GM18867 (cell line): ENCODE results near the gene MLNR.

ENCODE experiments used
- ATAC-seq: cut with Tn5 transposase; IDR thresholded peaks from one replicate; pipeline ENCODE4 v1.9.1; 2021; ENCODE audit warnings: mild to moderate bottlenecking, moderate library complexity; ENCODE audit not compliant: unreplicated experiment

MLNR gene, protein sequence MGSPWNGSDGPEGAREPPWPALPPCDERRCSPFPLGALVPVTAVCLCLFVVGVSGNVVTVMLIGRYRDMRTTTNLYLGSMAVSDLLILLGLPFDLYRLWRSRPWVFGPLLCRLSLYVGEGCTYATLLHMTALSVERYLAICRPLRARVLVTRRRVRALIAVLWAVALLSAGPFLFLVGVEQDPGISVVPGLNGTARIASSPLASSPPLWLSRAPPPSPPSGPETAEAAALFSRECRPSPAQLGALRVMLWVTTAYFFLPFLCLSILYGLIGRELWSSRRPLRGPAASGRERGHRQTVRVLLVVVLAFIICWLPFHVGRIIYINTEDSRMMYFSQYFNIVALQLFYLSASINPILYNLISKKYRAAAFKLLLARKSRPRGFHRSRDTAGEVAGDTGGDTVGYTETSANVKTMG

DNA sequence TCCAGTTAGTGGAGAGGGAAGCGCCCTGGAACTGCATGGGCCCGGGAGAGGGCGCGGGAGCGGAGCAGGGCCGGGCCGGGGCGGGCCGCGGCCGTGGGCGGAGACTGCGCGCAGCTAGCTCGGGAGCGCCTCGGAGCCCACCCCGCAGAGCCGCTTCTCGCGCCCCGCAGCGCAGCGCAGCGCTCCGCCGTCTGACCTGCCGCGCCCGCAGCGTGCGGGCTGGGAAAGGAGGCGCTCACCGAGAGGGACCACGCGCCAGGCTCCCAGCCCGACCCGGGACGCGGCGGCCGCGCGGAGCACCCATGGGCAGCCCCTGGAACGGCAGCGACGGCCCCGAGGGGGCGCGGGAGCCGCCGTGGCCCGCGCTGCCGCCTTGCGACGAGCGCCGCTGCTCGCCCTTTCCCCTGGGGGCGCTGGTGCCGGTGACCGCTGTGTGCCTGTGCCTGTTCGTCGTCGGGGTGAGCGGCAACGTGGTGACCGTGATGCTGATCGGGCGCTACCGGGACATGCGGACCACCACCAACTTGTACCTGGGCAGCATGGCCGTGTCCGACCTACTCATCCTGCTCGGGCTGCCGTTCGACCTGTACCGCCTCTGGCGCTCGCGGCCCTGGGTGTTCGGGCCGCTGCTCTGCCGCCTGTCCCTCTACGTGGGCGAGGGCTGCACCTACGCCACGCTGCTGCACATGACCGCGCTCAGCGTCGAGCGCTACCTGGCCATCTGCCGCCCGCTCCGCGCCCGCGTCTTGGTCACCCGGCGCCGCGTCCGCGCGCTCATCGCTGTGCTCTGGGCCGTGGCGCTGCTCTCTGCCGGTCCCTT is at the start of gene MLNR:
Gene MLNR, plus strand, starts transcription at position 303 of the 820 bp plus-strand sequence. Its CDS starts 0 bp downstream, at position 303.
- no peak for ATAC-seq

DNA sequence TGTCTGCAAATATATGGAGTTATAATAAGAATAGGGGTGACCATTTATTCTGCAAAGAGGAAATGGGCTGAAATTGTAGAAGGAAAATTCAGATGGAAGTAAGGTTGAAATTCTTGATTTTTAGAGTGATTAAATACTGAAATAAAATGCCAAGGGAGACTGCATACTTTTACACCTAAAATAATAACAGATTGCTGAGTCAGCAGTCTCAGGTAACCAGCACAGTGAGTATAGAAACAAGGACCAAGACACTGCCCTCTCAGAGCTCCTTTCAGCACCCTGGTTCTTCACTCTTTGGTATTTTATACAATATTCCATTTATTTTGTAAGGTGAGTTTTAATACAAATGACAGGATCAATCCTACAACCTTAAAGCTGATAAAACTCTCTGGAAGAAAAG is 48.8 kb upstream of the MLNR start:
- no peak for ATAC-seq

GRCh38 chr13:49183672-49184325 is 36.3 kb upstream of the MLNR start:
- ATAC-seq, result no peak

DNA sequence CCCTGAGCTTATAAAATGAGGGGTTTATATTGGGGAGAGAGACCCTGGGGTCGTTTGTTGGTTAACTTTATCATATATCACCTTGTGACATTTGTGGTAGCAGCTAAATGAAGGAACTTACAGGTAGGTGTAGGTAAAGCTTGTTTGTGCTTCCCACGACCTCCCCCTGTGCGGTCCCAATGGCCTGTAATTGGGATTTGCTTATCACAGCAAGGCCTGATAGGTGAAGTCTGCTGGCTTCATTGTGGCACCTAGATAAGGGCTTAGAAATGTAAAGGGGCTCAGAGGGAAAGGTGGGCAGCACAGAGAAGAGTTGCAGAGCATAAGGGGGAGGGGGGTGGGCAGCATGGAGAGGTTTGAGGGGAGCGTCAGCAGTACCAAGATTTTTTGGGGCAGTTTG is 35.5 kb upstream of the MLNR start:
- ATAC-seq, result no peak

DNA sequence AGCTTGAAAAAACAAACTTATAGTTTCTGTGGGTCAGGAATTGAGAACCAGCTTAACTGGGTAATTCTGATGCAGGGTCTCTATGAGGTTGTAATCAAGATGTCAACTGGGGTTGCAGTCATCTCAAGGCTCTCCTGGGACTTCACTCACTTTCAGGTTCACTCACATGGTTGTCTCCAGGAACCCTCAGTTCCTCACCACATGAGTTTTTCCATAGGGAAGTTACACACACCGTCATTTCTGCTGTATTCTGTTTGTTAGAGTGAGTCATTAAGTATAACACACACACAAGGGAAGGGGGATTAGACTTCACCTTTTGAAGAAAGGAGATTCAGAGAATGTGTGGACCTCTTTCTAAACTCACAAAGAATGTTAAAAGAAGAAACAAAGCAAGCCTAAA is 34.9 kb upstream of the MLNR start:
- no peak for ATAC-seq

- ATAC-seq, result no peak
These were observed 29.2 kb upstream of the MLNR start for GRCh38 chr13:49190901-49191300.

DNA sequence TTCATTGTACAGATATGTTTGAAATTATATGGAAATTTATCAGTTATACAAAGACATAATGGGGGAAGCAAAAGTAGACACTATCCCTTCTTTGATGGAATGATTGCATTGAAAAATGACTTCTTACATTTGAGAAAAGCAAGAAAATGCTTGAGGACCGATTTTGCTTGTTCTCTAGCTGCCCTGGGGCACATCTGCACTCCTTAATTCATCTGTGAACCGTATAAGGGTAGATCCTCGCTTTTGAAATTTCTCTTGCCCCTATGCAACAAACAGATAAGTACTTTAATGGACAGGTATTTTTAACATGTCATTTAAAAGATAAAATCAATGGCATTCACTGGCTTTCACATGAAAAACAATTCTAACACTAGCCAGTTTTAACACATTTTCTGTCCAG is 13.5 kb upstream of the MLNR start:
- ATAC-seq, result no peak

- ATAC-seq, result no peak
These were observed 11.5 kb upstream of the MLNR start for GRCh38 chr13:49208619-49209018.

DNA sequence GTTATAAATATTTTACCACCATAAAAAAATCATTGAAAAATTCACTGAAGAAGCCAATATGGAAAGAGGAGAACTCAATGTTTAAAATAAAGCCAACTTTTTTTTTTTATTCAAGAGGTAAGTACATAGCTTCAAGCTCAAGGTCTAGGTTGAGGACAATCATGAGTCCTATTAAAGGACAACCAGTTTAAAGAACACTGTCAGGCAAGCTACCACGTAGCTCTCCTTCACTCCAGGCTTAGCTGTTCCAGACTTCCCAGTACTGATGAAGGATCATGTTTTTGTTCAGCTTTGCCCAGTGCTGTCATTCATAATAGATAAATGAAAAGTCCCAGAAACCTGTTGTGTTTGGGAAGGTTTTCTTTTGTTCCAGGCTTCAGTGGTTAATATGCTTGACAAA is 10.0 kb upstream of the MLNR start:
- no peak for ATAC-seq

GRCh38 chr13:49210669-49211068 is 9.5 kb upstream of the MLNR start:
- no peak for ATAC-seq

GRCh38 chr13:49213539-49213938 is 6.6 kb upstream of the MLNR start:
- no peak for ATAC-seq

GRCh38 chr13:49213997-49214916 is 5.9 kb upstream of the MLNR start:
- no peak for ATAC-seq

- ATAC-seq, result peak; percentile 70
These were observed 5.2 kb upstream of the MLNR start for GRCh38 chr13:49214917-49215376.

- ATAC-seq, result no peak
These were observed 3.8 kb upstream of the MLNR start for GRCh38 chr13:49216334-49216733.

GRCh38 chr13:49217962-49218492 is 2.1 kb upstream of the MLNR start:
- no peak for ATAC-seq

- no peak for ATAC-seq
These were observed 1.6 kb upstream of the MLNR start for GRCh38 chr13:49218493-49219051.

DNA sequence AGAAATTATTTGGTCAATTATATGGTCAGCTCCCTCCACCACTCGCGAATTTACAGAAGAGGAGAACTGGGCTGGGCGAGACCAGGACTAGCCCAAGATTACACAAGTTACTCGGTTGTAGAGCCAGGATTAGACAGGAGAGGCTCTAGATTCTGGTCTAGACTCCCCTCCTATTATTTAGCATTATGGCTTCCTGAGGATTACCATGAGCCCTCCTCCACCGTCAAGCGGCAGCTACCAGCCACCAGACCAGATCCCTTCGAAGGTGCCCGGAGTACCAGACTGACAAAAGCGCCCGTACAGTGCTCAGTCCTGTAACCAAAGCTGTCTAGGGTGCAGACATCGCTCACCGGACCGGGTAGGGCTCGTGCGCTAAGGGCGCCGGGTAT is 497 bp upstream of the MLNR start:
- no peak for ATAC-seq

GRCh38 chr13:49220856-49221589 is 885 bp downstream of the MLNR start:
- no peak for ATAC-seq

- ATAC-seq, result no peak
These were observed 1.4 kb downstream of the MLNR start for GRCh38 chr13:49221590-49221965.
